SU-DHL-6 (cell line): Measurements from ENCODE around the gene REM2.

Experiments
- CTCF ChIP-seq: fragments of 200-600 bp; sonication (generic); IDR thresholded peaks from one replicate; pipeline ENCODE4 v1.5.1; 2017; ENCODE audit warnings: antibody characterized with exemption, mild to moderate bottlenecking, low read length, moderate library complexity; ENCODE audit not compliant: insufficient read depth, poor library complexity, severe bottlenecking
- EZH2phosphoT487 ChIP-seq: fragments of 200-600 bp; sonication (generic), shearing (Covaris generic); conservative IDR thresholded peaks from 2 replicates; pipeline ENCODE4 v1.6.1; 2018; ENCODE audit warnings: mild to moderate bottlenecking, antibody characterized with exemption, low read length, moderate library complexity, mixed read lengths

DNA sequence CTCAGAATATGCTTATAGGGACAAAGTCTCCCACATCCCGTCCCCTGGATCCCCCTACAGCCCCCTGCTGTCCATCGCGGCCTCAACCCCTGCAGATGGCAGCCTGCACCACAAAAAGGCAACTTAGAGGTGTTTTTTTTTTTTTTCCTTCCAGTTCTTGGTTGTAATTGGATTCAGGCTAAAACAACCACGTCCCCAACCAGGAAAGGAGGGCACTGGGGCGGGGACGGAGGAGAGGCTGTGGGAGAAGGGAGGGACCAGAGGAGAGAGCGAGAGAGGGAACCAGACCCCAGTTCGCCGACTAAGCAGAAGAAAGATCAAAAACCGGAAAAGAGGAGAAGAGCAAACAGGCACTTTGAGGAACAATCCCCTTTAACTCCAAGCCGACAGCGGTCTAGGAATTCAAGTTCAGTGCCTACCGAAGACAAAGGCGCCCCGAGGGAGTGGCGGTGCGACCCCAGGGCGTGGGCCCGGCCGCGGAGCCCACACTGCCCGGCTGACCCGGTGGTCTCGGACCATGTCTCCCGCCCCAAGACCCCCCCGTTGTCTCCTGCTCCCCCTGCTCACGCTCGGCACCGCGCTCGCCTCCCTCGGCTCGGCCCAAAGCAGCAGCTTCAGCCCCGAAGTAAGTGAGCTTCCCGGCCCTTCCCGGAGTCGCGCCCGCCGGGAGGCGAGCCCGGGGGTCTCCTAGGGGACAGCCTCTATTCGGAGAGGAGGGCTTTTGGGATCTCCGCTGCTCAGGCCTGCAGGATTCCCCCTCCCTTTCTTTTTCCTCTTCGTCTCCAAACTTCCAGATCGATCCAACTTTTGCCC lies 46.5 kb upstream of the REM2 start, which contains the start of gene MMP14:
- TF ChIP-seq CTCF: no peak
- TF ChIP-seq EZH2phosphoT487: no peak
